A549 treated with CpdA at 1 μM for 4 hours (cell line): ENCODE measurements around the gene IKZF5. TPM values are rescaled to one million over a fixed set of nuclear protein-coding genes. Genes with fewer than 3 reads are reported as not detected.

ENCODE experiments used
- total RNA-seq: library from RNA; stranded (reverse); fragments of 200-300 nt; extraction: Qiagen RNA extraction; gene quantifications from 5 replicates; pipeline ENCODE4 v1.2.3, GENCODE V29; 2022; ENCODE audit warnings: low read depth

IKZF5 gene
- 5.8 to 7.5 TPM (median 6.6 TPM) in 5 replicates for total RNA-seq

GRCh38 chr10:123008355-123009104 is at the start of gene IKZF5, which contains the start of gene ACADSB:
Gene IKZF5, minus strand, starts transcription at chr10:123008795. Its CDS starts 10,170 bp downstream, at chr10:122998625.
Gene ACADSB, plus strand, starts transcription at chr10:123009006. Its CDS starts 24 bp downstream, at chr10:123009030.

GRCh38 chr10:122980209-122981065 is 28.2 kb downstream of the IKZF5 start, which contains the start of gene PSTK:
Gene PSTK, plus strand, starts transcription at chr10:122980401. Its CDS starts 79 bp downstream, at chr10:122980480.

GRCh38 chr10:122953902-122954730 is 54.5 kb downstream of the IKZF5 start, which contains the start of gene C10orf88:
Gene C10orf88, minus strand, starts transcription at chr10:122954227. Its CDS starts 49 bp downstream, at chr10:122954178.

Other genes starting within 250 kb of the IKZF5 start
- gene CUZD1, start 162.9 kb downstream of the IKZF5 start, total RNA-seq = 1.1 to 1.9 TPM (median 1.4 TPM) in 5 replicates
- gene FAM24B, start 129.2 kb downstream of the IKZF5 start, total RNA-seq = 13.1 to 15.6 TPM (median 14.3 TPM) in 5 replicates
- not detected in 5 replicates for gene FAM24A, start 98.2 kb downstream of the IKZF5 start, total RNA-seq
- gene C10orf88, start 54.6 kb downstream of the IKZF5 start, total RNA-seq = 7.2 to 9.3 TPM (median 8.7 TPM) in 5 replicates
- 4.7 to 5.4 TPM (median 5.1 TPM) in 5 replicates for gene PSTK, start 28.4 kb downstream of the IKZF5 start, total RNA-seq
- 5.1 to 9.2 TPM (median 7.7 TPM) in 5 replicates for gene ACADSB, start 211 bp upstream of the IKZF5 start, total RNA-seq
- gene HMX3, start 127.2 kb upstream of the IKZF5 start, total RNA-seq = not detected in 5 replicates
- 0.10 to 0.18 TPM (median 0.16 TPM) in 4 of 5 replicates, not detected in the other for gene HMX2, start 139.3 kb upstream of the IKZF5 start, total RNA-seq
- 172 to 206 TPM (median 180 TPM) in 5 replicates for gene BUB3, start 145.6 kb upstream of the IKZF5 start, total RNA-seq